HCT116 (cell line): ENCODE results near the gene MINDY4B. TPM values are rescaled to one million over a fixed set of nuclear protein-coding genes. Genes with fewer than 3 reads are reported as not detected.

Source experiments
- ATAC-seq: fragments of 200-7000 bp; cut with Tn5 transposase; 2 replicates; pipeline ENCODE4 v1.9.1; 2020; ENCODE audit warnings: mild to moderate bottlenecking, moderate library complexity
- BruUV-seq: library from RNA; stranded (reverse); fragments of 400-500 nt; replicated peaks from 2 replicates; lab custom pipeline; 2021; lab: Mats Ljungman, UMichigan
- CTCF ChIA-PET: fragments of 300-600 bp; sonication (Branson Sonifier 250); formaldehyde crosslinking; loops from one replicate; lab custom pipeline; 2021; ENCODE audit warnings: antibody characterized with exemption; lab: Charles Lee
- POLR2A ChIA-PET: fragments of 300-600, 350-600 bp; sonication (Branson Sonifier 250); formaldehyde crosslinking; loops from one replicate; lab custom pipeline; 2021; ENCODE audit warnings: antibody characterized with exemption; lab: Charles Lee
- RAD21 ChIA-PET, 2 experiments: fragments of 300-600 bp; sonication (Branson Sonifier 250); formaldehyde crosslinking; loops; one replicate each; lab custom pipeline; 2023; ENCODE audit warnings: low total read pairs in 2 of 2; ENCODE audit not compliant: uncharacterized antibody in 2 of 2, unreplicated experiment in 2 of 2, low non-redundant PET in 1 of 2; lab: Charles Lee
- DNase-seq: peaks from one replicate; pipeline ENCODE4 v3.0.0-alpha.2; 2010; ENCODE audit warnings: low read depth, low spot score
- H2AFZ ChIP-seq: fragments of 200-600 bp; shearing (Covaris generic), sonication (generic); 2 replicates; pipeline ENCODE4 v1.6.1; 2017; ENCODE audit warnings: low read depth, mixed run types, mixed read lengths, antibody characterized with exemption, low read length; ENCODE audit not compliant: poor library complexity, severe bottlenecking
- H3K27ac ChIP-seq: 2 replicates; pipeline ENCODE4 v1.5.1; 2012; ENCODE audit warnings: low read depth, low read length
- H3K27me3 ChIP-seq: fragments of 200-600 bp; sonication (generic); 2 replicates; pipeline ENCODE4 v1.6.1; 2016; ENCODE audit warnings: mixed run types, low read length, mixed read lengths; ENCODE audit not compliant: insufficient read depth
- H3K36me3 ChIP-seq, 2 experiments: fragments of 200-500 bp in 1 of 2; fragments of 200-600 bp in 1 of 2; sonication (Bioruptor generic) in 1 of 2; sonication (generic) in 1 of 2; 2 replicates each; pipeline versions ENCODE4 v1.5.1 to v1.6.1; 2014 to 2016; ENCODE audit warnings: low read length in 2 of 2, inconsistent platforms in 1 of 2, mixed read lengths in 1 of 2, mixed run types in 1 of 2; ENCODE audit not compliant: insufficient read depth in 2 of 2, control insufficient read depth in 1 of 2
- H3K4me1 ChIP-seq, 2 experiments: fragments of 200-600 bp in 1 of 2; sonication (generic) in 1 of 2; 2 replicates each; pipeline versions ENCODE4 v1.5.1 to v1.6.1; 2012 to 2017; ENCODE audit warnings: low read length in 2 of 2, inconsistent platforms in 1 of 2, mild to moderate bottlenecking in 1 of 2, mixed read lengths in 1 of 2, mixed run types in 1 of 2, moderate library complexity in 1 of 2; ENCODE audit not compliant: insufficient read depth in 2 of 2, control insufficient read depth in 1 of 2
- H3K4me2 ChIP-seq: fragments of 200-600 bp; sonication (generic); 2 replicates; pipeline ENCODE4 v1.6.1; 2017; ENCODE audit warnings: mixed run types, low read length, mixed read lengths
- H3K4me3 ChIP-seq, 2 experiments: fragments of 200-600 bp in 1 of 2; sonication (generic) in 1 of 2; replicated peaks in 1 of 2; 2 replicates each; pipeline ENCODE4 v1.5.1; 2011 to 2016; ENCODE audit warnings: low read length in 2 of 2, control low read depth in 1 of 2, low read depth in 1 of 2, mild to moderate bottlenecking in 1 of 2, mixed read lengths in 1 of 2, mixed run types in 1 of 2
- H3K79me2 ChIP-seq: fragments of 200-600 bp; sonication (generic); 2 replicates; pipeline ENCODE4 v1.6.1; 2017; ENCODE audit warnings: mild to moderate bottlenecking, mixed run types, low read length, moderate library complexity, mixed read lengths; ENCODE audit not compliant: insufficient read depth
- H3K9ac ChIP-seq: fragments of 200-600 bp; sonication (generic); 2 replicates; pipeline ENCODE4 v1.6.1; 2016; ENCODE audit warnings: low read length, mixed read lengths
- H3K9me2 ChIP-seq: fragments of 200-600 bp; sonication (generic), shearing (Covaris generic); 2 replicates; pipeline ENCODE4 v1.6.1; 2017; ENCODE audit warnings: mixed run types, mild to moderate bottlenecking, moderate library complexity; ENCODE audit not compliant: insufficient read depth
- H3K9me3 ChIP-seq, 2 experiments: fragments of 200-500 bp in 1 of 2; fragments of 200-600 bp in 1 of 2; sonication (Bioruptor generic) in 1 of 2; sonication (generic) in 1 of 2; 2 replicates each; pipeline ENCODE4 v1.6.1; 2014 to 2017; ENCODE audit warnings: low read length in 2 of 2, mixed read lengths in 2 of 2, inconsistent platforms in 1 of 2, low read depth in 1 of 2, mild to moderate bottlenecking in 1 of 2, mixed run types in 1 of 2, moderate library complexity in 1 of 2; ENCODE audit not compliant: control insufficient read depth in 1 of 2, insufficient read depth in 1 of 2
- H4K20me1 ChIP-seq: fragments of 200-600 bp; sonication (generic), shearing (Covaris generic); 2 replicates; pipeline ENCODE4 v1.6.1; 2017; ENCODE audit warnings: mixed run types, mild to moderate bottlenecking, moderate library complexity; ENCODE audit not compliant: insufficient read depth
- CBX3 ChIP-seq: IDR thresholded peaks from 2 replicates; pipeline ENCODE4 v1.6.1; 2012; ENCODE audit warnings: low read depth
- CEBPB ChIP-seq: IDR thresholded peaks from 2 replicates; pipeline ENCODE4 v1.6.1; 2012; ENCODE audit warnings: low read depth
- EZH2 ChIP-seq: fragments of 200-600 bp; sonication (generic); IDR thresholded peaks from 2 replicates; pipeline ENCODE4 v1.6.1; 2017; ENCODE audit warnings: antibody characterized with exemption, mixed run types
- RAD21 ChIP-seq: IDR thresholded peaks from 2 replicates; pipeline ENCODE4 v1.6.1; 2012; ENCODE audit warnings: low read depth, mild to moderate bottlenecking
- SRF ChIP-seq: IDR thresholded peaks from 2 replicates; pipeline ENCODE4 v1.6.1; 2012; ENCODE audit warnings: low read depth
- TCF7L2 ChIP-seq: IDR thresholded peaks from 2 replicates; pipeline ENCODE4 v1.7.0; 2011; ENCODE audit warnings: borderline replicate concordance, inconsistent platforms; ENCODE audit not compliant: insufficient read depth, insufficient read length; ENCODE audit errors: extremely low read depth
- intact Hi-C: fragments of 100-400 bp; cut with micrococcal nuclease; formaldehyde crosslinking; loops from 2 replicates; pipeline ENCODE4 v1.10.0; 2022
- total RNA-seq: library from RNA; stranded (reverse); gene quantifications from one replicate; pipeline ENCODE4 v1.2.1, GENCODE V29; 2021; ENCODE audit not compliant: unreplicated experiment
- TF ChIP-seq, protein P1 (sequence below), 3 experiments: fragments of 200-600 bp in 1 of 3; sonication (generic) in 1 of 3; IDR thresholded peaks in 2 of 3; conservative IDR thresholded peaks in 1 of 3; 2 replicates each; pipeline ENCODE4 v1.5.1; 2012 to 2017; ENCODE audit warnings: low read depth in 2 of 3, low read length in 2 of 3, antibody characterized with exemption in 1 of 3, borderline replicate concordance in 1 of 3, control low read depth in 1 of 3, mild to moderate bottlenecking in 1 of 3, mixed read lengths in 1 of 3, mixed run types in 1 of 3, moderate library complexity in 1 of 3; ENCODE audit not compliant: insufficient read depth in 1 of 3
- TF ChIP-seq, protein P2 (sequence below): IDR thresholded peaks from 2 replicates; pipeline ENCODE4 v1.6.1; 2012; ENCODE audit warnings: low read depth

MINDY4B gene
- total RNA-seq, 1 experiment from 2014 or later = not detected

DNA sequence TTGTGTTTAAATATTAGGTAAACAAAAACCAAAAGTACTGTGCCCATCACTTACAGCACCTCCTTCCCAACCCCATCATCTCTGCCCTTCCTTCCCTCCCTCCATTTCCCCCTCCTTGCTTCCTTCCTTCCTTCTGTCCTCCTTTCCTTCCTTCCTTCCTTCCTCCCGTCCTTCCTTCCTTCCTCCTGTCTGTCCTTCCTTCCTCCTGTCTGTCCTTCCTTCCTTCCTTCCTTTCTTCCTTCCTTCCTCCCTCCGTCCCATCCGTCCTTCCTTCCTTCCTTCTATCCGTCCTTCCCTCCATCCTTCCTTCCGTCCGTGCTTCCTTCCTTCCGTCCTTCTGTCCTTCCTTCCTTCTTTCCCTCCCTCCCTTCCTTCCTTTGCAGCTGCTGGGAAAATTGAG lies 74.5 kb downstream of the MINDY4B start:
- Histone ChIP-seq H3K9ac (no peak overlapping the region), H3K27me3 (no peaks in the 10 kb centered on the region), H3K4me1 (no peaks in the 10 kb centered on the region), H3K79me2 (no peaks in the 10 kb centered on the region), H3K4me3 (no peak overlapping the region), H3K27ac (no peak overlapping the region), H3K9me3 (no peaks in the 10 kb centered on the region), H3K36me3 (no peaks in the 10 kb centered on the region), H4K20me1 (no peaks in the 10 kb centered on the region), H2AFZ (no peak overlapping the region), H3K9me2 (no peaks in the 10 kb centered on the region), H3K4me2 (no peak overlapping the region)
- CTCF ChIA-PET = interaction anchor here (1.0 to 1.5 kb wide), 2 partner anchors 43 to 59 kb away, joined by 3 to 4 read pairs; no protein-coding TSS in a partner anchor
- ATAC-seq = no peak
- intact Hi-C loops = no loop called here
- DNase-seq = no peak
- BruUV-seq = no TSS peak
- POLR2A ChIA-PET = no interaction called here
- no peak for TF ChIP-seq CEBPB
- TF ChIP-seq, protein P1, sequence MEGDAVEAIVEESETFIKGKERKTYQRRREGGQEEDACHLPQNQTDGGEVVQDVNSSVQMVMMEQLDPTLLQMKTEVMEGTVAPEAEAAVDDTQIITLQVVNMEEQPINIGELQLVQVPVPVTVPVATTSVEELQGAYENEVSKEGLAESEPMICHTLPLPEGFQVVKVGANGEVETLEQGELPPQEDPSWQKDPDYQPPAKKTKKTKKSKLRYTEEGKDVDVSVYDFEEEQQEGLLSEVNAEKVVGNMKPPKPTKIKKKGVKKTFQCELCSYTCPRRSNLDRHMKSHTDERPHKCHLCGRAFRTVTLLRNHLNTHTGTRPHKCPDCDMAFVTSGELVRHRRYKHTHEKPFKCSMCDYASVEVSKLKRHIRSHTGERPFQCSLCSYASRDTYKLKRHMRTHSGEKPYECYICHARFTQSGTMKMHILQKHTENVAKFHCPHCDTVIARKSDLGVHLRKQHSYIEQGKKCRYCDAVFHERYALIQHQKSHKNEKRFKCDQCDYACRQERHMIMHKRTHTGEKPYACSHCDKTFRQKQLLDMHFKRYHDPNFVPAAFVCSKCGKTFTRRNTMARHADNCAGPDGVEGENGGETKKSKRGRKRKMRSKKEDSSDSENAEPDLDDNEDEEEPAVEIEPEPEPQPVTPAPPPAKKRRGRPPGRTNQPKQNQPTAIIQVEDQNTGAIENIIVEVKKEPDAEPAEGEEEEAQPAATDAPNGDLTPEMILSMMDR (IDR thresholded peaks at IDR 0.05 in 2 of 3, conservative IDR thresholded peaks at IDR 0.05 in 1 of 3; ENCODE audit: borderline replicate concordance in 1 of 3, insufficient read depth in 1 of 3, low read depth in 2 of 3, low read length in 2 of 3) = no peak
- TF ChIP-seq, protein P2, sequence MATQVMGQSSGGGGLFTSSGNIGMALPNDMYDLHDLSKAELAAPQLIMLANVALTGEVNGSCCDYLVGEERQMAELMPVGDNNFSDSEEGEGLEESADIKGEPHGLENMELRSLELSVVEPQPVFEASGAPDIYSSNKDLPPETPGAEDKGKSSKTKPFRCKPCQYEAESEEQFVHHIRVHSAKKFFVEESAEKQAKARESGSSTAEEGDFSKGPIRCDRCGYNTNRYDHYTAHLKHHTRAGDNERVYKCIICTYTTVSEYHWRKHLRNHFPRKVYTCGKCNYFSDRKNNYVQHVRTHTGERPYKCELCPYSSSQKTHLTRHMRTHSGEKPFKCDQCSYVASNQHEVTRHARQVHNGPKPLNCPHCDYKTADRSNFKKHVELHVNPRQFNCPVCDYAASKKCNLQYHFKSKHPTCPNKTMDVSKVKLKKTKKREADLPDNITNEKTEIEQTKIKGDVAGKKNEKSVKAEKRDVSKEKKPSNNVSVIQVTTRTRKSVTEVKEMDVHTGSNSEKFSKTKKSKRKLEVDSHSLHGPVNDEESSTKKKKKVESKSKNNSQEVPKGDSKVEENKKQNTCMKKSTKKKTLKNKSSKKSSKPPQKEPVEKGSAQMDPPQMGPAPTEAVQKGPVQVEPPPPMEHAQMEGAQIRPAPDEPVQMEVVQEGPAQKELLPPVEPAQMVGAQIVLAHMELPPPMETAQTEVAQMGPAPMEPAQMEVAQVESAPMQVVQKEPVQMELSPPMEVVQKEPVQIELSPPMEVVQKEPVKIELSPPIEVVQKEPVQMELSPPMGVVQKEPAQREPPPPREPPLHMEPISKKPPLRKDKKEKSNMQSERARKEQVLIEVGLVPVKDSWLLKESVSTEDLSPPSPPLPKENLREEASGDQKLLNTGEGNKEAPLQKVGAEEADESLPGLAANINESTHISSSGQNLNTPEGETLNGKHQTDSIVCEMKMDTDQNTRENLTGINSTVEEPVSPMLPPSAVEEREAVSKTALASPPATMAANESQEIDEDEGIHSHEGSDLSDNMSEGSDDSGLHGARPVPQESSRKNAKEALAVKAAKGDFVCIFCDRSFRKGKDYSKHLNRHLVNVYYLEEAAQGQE = no peak
- TF ChIP-seq TCF7L2 = no peak
- TF ChIP-seq RAD21 = no peak
- no peak for TF ChIP-seq SRF
- no peak for TF ChIP-seq EZH2
- no peak for TF ChIP-seq CBX3
- RAD21 ChIA-PET = no interaction called here
